GM12801 (cell line): ENCODE measurements around the gene ULK1.

ENCODE experiments used
- CTCF ChIP-seq: IDR thresholded peaks from one replicate; pipeline ENCODE4 v1.5.1; 2011; ENCODE audit warnings: control low read depth; ENCODE audit not compliant: insufficient read length; ENCODE audit errors: extremely low read depth

ULK1 gene

DNA sequence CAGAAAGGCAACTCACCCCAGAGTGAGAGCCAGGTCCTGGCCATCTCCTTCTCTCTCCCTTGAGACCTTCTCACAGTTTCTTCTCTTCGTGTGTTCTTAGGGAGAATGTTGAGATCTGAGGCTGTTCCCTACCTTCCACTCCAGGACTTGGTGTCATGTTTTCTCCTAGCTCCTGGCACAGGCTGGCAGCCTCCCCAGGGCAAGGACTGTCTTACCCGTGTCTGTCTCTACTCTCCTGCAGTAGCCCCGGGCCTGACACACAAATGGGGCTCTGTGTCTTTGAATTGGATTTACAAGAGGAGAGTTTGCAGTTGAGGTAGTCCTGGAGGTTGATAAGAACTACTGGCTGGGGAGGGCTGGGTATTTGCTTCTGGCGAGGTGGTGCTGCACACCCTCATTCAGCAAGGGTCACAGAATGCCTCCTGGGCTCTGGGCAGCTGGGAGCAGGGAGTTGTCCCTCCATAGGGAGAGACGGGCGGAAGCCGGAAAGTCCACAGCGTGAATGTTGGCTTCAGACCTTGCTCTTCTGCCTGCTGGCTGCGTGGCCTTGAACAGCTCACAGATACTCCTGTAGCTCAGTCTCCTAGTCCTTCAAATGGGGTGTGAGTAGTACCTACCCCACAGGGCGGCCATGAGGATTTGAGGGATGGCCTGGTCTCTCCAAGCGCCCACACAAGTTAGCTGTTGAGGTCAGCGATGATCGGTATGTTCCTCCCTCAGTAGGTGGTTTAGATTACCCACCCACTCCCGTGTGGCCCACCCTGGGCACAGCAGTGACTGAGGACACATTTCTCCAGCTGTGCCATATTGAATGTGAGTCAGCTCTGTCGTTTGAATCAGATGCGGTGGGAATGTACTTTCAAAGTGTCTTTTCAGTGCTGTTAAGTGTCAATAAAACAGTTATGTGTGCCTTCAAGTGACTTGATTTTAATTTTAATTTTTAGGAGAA is 65.5 kb downstream of the ULK1 start:
- TF ChIP-seq CTCF = no peak

GRCh38 chr12:131962069-131962468 is 67.6 kb downstream of the ULK1 start:
- TF ChIP-seq CTCF = no peak

DNA sequence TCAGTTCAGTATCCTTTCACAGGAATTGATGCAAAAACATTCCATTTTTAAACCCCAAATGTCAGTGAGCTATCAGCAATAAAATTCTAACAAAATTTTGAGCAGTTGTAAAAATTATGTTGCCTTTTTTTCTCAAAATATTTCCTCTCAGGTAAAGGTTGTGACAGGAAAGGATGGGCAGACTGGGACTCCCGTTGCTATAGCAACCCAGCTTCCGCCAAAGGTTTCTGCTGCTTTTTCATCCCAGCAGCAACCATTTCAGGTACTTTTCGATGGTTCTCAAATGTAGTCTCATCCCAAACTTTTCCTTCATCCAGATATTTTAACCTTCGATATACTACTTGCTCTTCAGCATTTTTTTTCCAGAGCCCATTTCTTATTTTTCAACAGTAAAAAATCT is 69.0 kb downstream of the ULK1 start:
- no peak for TF ChIP-seq CTCF

GRCh38 chr12:131965073-131965472 is 70.7 kb downstream of the ULK1 start:
- TF ChIP-seq CTCF = no peak

- no peak for TF ChIP-seq CTCF
These were observed 76.8 kb downstream of the ULK1 start for GRCh38 chr12:131971226-131971625.
